HUES6 (cell line): ENCODE measurements around the gene CCDC186.
"Not testable (repeated sequence)": the region's sequence is repeated elsewhere in the genome, so short reads cannot be mapped to it uniquely, and the experiment has no call there.

Experiments
- H3K27ac ChIP-seq: 2 replicates; pipeline ENCODE4 v1.7.0; 2013; ENCODE audit warnings: low read depth, mild to moderate bottlenecking, low read length, inconsistent platforms
- H3K27me3 ChIP-seq: 2 replicates; pipeline ENCODE4 v1.6.1; 2013; ENCODE audit warnings: low read length; ENCODE audit not compliant: control insufficient read depth, insufficient read depth
- H3K36me3 ChIP-seq: 2 replicates; pipeline ENCODE4 v1.6.1; 2013; ENCODE audit warnings: low read length; ENCODE audit not compliant: control insufficient read depth, insufficient read depth
- H3K4me1 ChIP-seq: 2 replicates; pipeline ENCODE4 v1.6.1; 2013; ENCODE audit warnings: low read length; ENCODE audit not compliant: control insufficient read depth, insufficient read depth
- H3K4me3 ChIP-seq: 2 replicates; pipeline ENCODE4 v1.5.1; 2013; ENCODE audit warnings: low read depth, low read length
- H3K9ac ChIP-seq: one replicate; pipeline ENCODE4 v1.6.1; 2013; ENCODE audit warnings: mild to moderate bottlenecking, low read length
- H3K9me3 ChIP-seq: 2 replicates; pipeline ENCODE4 v1.6.1; 2013; ENCODE audit warnings: low read depth, low read length; ENCODE audit not compliant: control insufficient read depth, insufficient read depth

The CCDC186 gene

GRCh38 chr10:114151892-114152291, 22.1 kb downstream of the CCDC186 start:
- no peak overlapping the region for H3K27ac ChIP-seq
- peaks cover 30% of the 10 kb centered on the region for H3K36me3 ChIP-seq
- H3K27me3 ChIP-seq: no peaks in the 10 kb centered on the region
- H3K4me3 ChIP-seq: no peak overlapping the region
- H3K9ac ChIP-seq: no peak overlapping the region
- no peaks in the 10 kb centered on the region for H3K9me3 ChIP-seq
- H3K4me1 ChIP-seq: no peaks in the 10 kb centered on the region

- H3K4me1 ChIP-seq: no peaks in the 10 kb centered on the region
- H3K36me3 ChIP-seq: peaks cover 27% of the 10 kb centered on the region
- no peak overlapping the region for H3K27ac ChIP-seq
Measured at GRCh38 chr10:114151486-114151885, 22.5 kb downstream of the CCDC186 start.

GRCh38 chr10:114149476-114149875, 24.5 kb downstream of the CCDC186 start:
- not testable (repeated sequence) for H3K27ac ChIP-seq, H3K4me1 ChIP-seq, H3K9ac ChIP-seq, H3K4me3 ChIP-seq, H3K9me3 ChIP-seq, H3K27me3 ChIP-seq
- peaks cover 17% of the 10 kb centered on the region for H3K36me3 ChIP-seq

More at GRCh38 chr10:114151486-114151885, 22.5 kb downstream of the CCDC186 start:
- no peak overlapping the region for H3K4me3 ChIP-seq
- H3K9ac ChIP-seq: no peak overlapping the region
- no peaks in the 10 kb centered on the region for H3K27me3 ChIP-seq
- H3K9me3 ChIP-seq: no peaks in the 10 kb centered on the region

- no peak overlapping the region for H3K9ac ChIP-seq
- H3K9me3 ChIP-seq: no peaks in the 10 kb centered on the region
- no peaks in the 10 kb centered on the region for H3K27me3 ChIP-seq
- H3K4me1 ChIP-seq: no peaks in the 10 kb centered on the region
- peaks cover 30% of the 10 kb centered on the region for H3K36me3 ChIP-seq
- H3K4me3 ChIP-seq: no peak overlapping the region
- H3K27ac ChIP-seq: no peak overlapping the region
Measured at GRCh38 chr10:114143160-114143559, 30.8 kb downstream of the CCDC186 start.

GRCh38 chr10:114142018-114142417, 32.0 kb downstream of the CCDC186 start:
- no peaks in the 10 kb centered on the region for H3K9me3 ChIP-seq

GRCh38 chr10:114140827-114141226, 33.2 kb downstream of the CCDC186 start:
- H3K9me3 ChIP-seq, H3K4me3 ChIP-seq, H3K27ac ChIP-seq, H3K9ac ChIP-seq, H3K4me1 ChIP-seq, H3K27me3 ChIP-seq: not testable (repeated sequence)
- H3K36me3 ChIP-seq: peaks cover 47% of the 10 kb centered on the region

More at GRCh38 chr10:114142018-114142417, 32.0 kb downstream of the CCDC186 start:
- peaks cover 35% of the 10 kb centered on the region for H3K36me3 ChIP-seq
- no peak overlapping the region for H3K27ac ChIP-seq
- H3K4me3 ChIP-seq: no peak overlapping the region
- no peaks in the 10 kb centered on the region for H3K27me3 ChIP-seq
- H3K9ac ChIP-seq: no peak overlapping the region
- no peaks in the 10 kb centered on the region for H3K4me1 ChIP-seq

- Histone ChIP-seq H3K4me1 (no peaks in the 10 kb centered on the region), H3K4me3 (no peak overlapping the region), H3K27ac (no peak overlapping the region), H3K36me3 (peaks cover 54% of the 10 kb centered on the region), H3K9ac (no peak overlapping the region), H3K27me3 (no peaks in the 10 kb centered on the region), H3K9me3 (no peaks in the 10 kb centered on the region)
Measured at GRCh38 chr10:114140036-114140435, 34.0 kb downstream of the CCDC186 start.

GRCh38 chr10:114138581-114138980, 35.4 kb downstream of the CCDC186 start:
- Histone ChIP-seq H3K9me3 (no peaks in the 10 kb centered on the region), H3K36me3 (peaks cover 60% of the 10 kb centered on the region), H3K4me1 (no peaks in the 10 kb centered on the region), H3K4me3 (no peak overlapping the region), H3K9ac (no peak overlapping the region), H3K27ac (no peak overlapping the region), H3K27me3 (no peaks in the 10 kb centered on the region)

- no peak overlapping the region for H3K4me3 ChIP-seq
- no peaks in the 10 kb centered on the region for H3K9me3 ChIP-seq
- H3K4me1 ChIP-seq: no peaks in the 10 kb centered on the region
- H3K9ac ChIP-seq: no peak overlapping the region
- no peak overlapping the region for H3K27ac ChIP-seq
- H3K36me3 ChIP-seq: peaks cover 65% of the 10 kb centered on the region
- H3K27me3 ChIP-seq: no peaks in the 10 kb centered on the region
Measured at GRCh38 chr10:114135476-114135875, 38.5 kb downstream of the CCDC186 start.

- Histone ChIP-seq H3K27ac (no peak overlapping the region), H3K36me3 (peaks cover 87% of the 10 kb centered on the region)
Measured at GRCh38 chr10:114131094-114131493, 42.9 kb downstream of the CCDC186 start.

GRCh38 chr10:114121031-114121430, 53.0 kb downstream of the CCDC186 start:
- H3K36me3 ChIP-seq: peaks cover 23% of the 10 kb centered on the region
- no peak overlapping the region for H3K9ac ChIP-seq
- H3K4me1 ChIP-seq: no peaks in the 10 kb centered on the region
- H3K4me3 ChIP-seq: no peak overlapping the region
- no peaks in the 10 kb centered on the region for H3K27me3 ChIP-seq
- H3K9me3 ChIP-seq: no peaks in the 10 kb centered on the region
- no peak overlapping the region for H3K27ac ChIP-seq

More at GRCh38 chr10:114131094-114131493, 42.9 kb downstream of the CCDC186 start:
- no peaks in the 10 kb centered on the region for H3K27me3 ChIP-seq
- H3K9ac ChIP-seq: no peak overlapping the region
- no peaks in the 10 kb centered on the region for H3K4me1 ChIP-seq
- no peaks in the 10 kb centered on the region for H3K9me3 ChIP-seq
- H3K4me3 ChIP-seq: no peak overlapping the region

- H3K4me1 ChIP-seq: no peaks in the 10 kb centered on the region
- peaks cover 3% of the 10 kb centered on the region; the same call in 1 of the 2 replicates for H3K36me3 ChIP-seq
- no peaks in the 10 kb centered on the region for H3K27me3 ChIP-seq
- H3K4me3 ChIP-seq: no peak overlapping the region
- H3K9ac ChIP-seq: no peak overlapping the region
- no peaks in the 10 kb centered on the region for H3K9me3 ChIP-seq
- no peak overlapping the region for H3K27ac ChIP-seq
Measured at GRCh38 chr10:114118514-114118913, 55.5 kb downstream of the CCDC186 start.
